GM19324 (cell line): Measurements from ENCODE around the gene TMSB15A.
"Not testable (repeated sequence)": the region's sequence is repeated elsewhere in the genome, so short reads cannot be mapped to it uniquely, and the experiment has no call there.

Source experiments
- ATAC-seq: cut with Tn5 transposase; IDR thresholded peaks from one replicate; pipeline ENCODE4 v1.9.1; 2021; ENCODE audit warnings: mild to moderate bottlenecking, moderate library complexity; ENCODE audit not compliant: unreplicated experiment, low FRiP score

Gene TMSB15A

GRCh38 chrX:102515975-102516941, at the start of gene TMSB15A:
TSS of gene TMSB15A (minus strand) at chrX:102516739.
- ATAC-seq = peak; percentile 76

- no peak for ATAC-seq
Observed at GRCh38 chrX:102560423-102561068, 44.0 kb upstream of the TMSB15A start.

GRCh38 chrX:102558607-102559006, 42.1 kb upstream of the TMSB15A start:
- no peak for ATAC-seq

GRCh38 chrX:102548231-102548630, 31.7 kb upstream of the TMSB15A start:
- no peak for ATAC-seq

- ATAC-seq = no peak
Observed at GRCh38 chrX:102546828-102547493, 30.4 kb upstream of the TMSB15A start.

- ATAC-seq = not testable (repeated sequence)
Observed at GRCh38 chrX:102546175-102546574, 29.6 kb upstream of the TMSB15A start.

- no peak for ATAC-seq
Observed at GRCh38 chrX:102535958-102536357, 19.4 kb upstream of the TMSB15A start.

- no peak for ATAC-seq
Observed at GRCh38 chrX:102517326-102517725, 787 bp upstream of the TMSB15A start.

- ATAC-seq = no peak
Observed at GRCh38 chrX:102514536-102514935, 2.0 kb downstream of the TMSB15A start.

GRCh38 chrX:102498732-102499131, 17.8 kb downstream of the TMSB15A start:
- no peak for ATAC-seq

GRCh38 chrX:102491766-102492165, 24.8 kb downstream of the TMSB15A start:
- ATAC-seq = no peak

GRCh38 chrX:102478765-102479164, 37.8 kb downstream of the TMSB15A start:
- ATAC-seq = not testable (repeated sequence)

GRCh38 chrX:102471762-102472220, 44.7 kb downstream of the TMSB15A start, which contains the start of gene TCP11X2:
TSS of gene TCP11X2 (minus strand) at chrX:102471812.
- not testable (repeated sequence) for ATAC-seq

GRCh38 chrX:102470215-102470614, 46.3 kb downstream of the TMSB15A start:
- not testable (repeated sequence) for ATAC-seq
